ENCODE measurements around the gene C15orf61. TPM values are rescaled to one million over a fixed set of nuclear protein-coding genes. Genes with fewer than 3 reads are reported as not detected.
A peak's percentile ranks its signal among the peaks of the same experiment; 100 is the strongest.

The C15orf61 gene
- total RNA-seq, 1 experiment from 2014 or later, result 4.2 TPM

GRCh38 chr15:67549736-67550135, 28.8 kb downstream of the C15orf61 start:
- DNase-seq (ENCODE audit: low read depth), result no peak

- peak; percentile 34 for DNase-seq (ENCODE audit: low read depth)
Measured at GRCh38 chr15:67550522-67550921, 29.6 kb downstream of the C15orf61 start.

DNA sequence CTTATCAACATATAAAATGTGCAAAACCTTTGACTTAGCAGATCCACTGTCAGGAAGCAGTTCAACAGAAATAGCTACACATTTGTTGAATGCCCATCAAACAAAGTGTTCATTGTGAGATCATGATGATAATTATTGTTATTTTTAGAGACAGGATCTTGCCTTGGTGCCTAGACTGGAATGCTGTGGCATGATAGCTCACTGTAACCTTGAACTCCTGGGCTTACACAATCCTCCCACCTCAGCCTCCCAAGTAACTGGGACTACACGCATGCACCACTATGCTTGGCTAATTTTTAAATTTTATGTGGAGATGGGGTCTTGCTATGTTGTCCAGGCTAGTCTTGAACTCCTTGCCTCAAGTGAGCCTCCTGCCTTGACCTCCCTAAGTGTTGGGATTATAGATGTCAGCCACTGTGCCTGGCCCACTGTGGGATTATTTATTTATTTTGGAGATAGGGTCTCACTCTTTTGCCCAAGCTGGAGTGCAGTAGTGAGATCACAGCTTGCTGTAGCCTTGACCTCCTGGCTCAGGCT, 30.3 kb downstream of the C15orf61 start:
- no peak for DNase-seq (ENCODE audit: low read depth)

GRCh38 chr15:67554580-67554979, 33.6 kb downstream of the C15orf61 start:
- no peak for DNase-seq (ENCODE audit: low read depth)

DNA sequence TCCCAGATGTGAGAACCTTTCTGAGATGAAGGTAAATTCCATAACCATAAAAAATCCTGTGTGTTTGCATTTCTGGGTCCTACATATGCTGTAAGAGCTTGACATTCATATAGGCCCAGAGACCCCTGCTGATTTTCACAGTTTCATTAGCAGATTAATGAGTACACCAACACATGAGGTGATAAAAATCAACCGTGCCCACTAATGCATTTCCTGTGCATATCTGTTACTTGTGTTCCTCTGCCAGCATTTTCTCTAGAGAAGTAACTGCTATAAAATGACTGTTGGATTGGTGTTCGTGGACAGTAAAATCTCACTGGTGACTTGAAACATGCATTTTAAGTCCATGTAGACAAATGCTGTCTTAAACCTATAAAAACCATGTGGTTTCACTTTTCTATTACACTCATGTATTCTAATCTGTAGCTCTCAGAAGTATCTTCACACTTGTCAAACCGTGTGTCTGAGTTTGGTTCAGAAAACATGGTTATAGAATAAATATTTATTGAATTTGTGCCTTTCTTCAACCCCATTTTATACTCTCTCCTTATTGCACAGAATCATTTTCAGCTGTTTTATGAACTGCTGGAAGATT, 36.1 kb downstream of the C15orf61 start:
- DNase-seq (ENCODE audit: low read depth), result no peak

DNA sequence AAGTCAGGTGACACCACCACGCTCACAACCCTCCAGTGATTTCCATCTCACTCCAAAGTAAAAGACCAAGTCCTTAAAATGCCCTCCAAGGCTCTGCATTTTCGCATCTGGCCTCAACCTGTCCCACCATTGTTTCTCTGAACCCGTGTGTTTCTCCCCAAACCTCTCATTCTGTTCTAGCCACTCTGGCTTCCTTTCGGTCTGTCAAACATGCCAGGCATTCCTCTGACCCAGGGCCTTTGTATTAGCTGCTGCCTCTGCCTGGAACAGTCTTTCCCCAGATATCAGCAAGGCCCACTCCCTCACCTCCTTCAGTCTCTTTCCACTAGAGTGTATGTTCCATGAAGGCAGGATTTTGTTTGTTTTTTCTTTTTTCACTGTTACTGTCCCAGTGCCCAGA, 37.6 kb downstream of the C15orf61 start:
- no peak for DNase-seq (ENCODE audit: low read depth)

GRCh38 chr15:67559158-67559557, 38.2 kb downstream of the C15orf61 start:
- DNase-seq (ENCODE audit: low read depth), result no peak

DNA sequence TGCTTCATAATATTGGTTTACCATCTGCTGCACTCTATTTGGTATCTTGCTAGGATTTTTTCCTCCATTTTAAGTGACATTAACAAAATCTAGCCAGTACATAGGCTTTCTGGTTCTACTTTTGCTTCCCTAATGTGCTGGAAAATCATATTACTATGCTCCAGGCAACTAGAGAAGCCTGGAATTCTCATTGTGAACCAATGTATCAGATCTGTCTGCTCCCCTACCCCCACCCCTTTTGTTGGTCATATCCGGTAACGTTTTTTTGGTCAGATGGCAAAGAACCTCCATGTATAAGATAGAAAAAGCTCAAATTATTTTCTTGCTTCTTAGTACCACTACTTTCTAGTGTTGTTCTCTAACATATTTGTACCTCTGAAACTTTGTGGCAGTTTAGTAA, 38.6 kb downstream of the C15orf61 start:
- no peak for DNase-seq (ENCODE audit: low read depth)

DNA sequence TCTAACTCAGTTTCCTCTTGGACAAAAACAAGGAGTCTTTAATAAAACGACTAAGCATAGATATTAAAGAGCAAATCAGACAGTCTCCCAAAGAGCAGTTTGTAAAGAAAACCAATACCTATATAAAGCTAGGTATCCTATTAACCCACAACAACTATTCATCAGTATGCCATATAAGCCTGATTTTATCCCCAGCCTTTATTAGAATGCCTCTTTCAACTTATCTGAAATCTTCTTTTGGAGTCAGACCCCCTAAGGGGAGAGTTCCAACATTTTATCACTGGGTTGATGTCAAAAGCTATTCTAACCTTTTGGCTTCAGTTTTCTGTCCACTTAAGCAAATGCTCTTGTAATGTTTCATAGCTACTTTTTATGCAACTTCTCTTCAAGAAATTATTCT, 39.4 kb downstream of the C15orf61 start:
- no peak for DNase-seq (ENCODE audit: low read depth)

GRCh38 chr15:67563092-67563491, 42.2 kb downstream of the C15orf61 start:
- DNase-seq (ENCODE audit: low read depth), result no peak

DNA sequence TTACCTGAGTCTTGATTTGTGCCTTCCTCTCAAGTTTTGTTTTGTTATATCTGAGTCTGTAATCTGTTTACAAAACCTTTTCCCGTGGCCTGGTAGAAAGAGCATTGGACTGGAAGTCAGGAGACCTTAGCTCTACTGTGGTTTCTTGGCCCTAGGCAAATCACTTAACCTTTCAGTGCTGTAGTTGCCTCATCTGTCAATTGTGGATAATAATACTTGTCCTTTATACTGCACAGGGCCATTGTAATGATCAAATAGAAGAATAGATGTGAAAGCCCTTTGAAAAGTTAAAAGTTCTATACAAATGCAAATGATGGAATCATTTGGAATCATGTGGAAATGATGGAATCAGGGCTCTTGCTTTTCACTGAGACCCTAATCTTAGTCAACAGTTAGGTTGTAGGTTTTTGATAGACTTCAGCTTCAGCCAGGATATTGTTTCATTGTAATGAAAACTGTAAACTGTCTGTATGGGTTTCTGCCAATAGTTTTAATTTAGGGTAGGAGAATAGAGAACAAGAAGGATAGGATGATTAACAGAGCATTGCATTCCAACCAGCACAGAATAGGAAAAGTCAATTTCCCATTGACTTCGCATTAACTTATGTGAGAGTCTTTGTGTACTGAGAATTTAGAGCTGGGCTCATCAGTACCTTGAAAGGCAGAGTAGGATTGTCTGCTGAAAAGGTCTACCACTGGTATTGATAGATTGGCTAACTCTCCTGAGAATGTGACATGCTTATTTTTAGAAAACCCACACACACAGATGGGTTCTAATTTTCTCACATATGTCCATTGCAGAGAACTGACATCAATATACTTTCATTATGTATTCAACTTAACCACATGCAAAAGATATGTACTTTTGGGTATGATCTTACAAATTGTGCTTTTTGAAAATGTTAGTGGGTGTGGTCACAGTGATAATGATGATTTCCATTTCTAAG, 43.4 kb downstream of the C15orf61 start:
- DNase-seq (ENCODE audit: low read depth), result no peak

- DNase-seq (ENCODE audit: low read depth), result no peak
Measured at GRCh38 chr15:67564968-67565345, 44.0 kb downstream of the C15orf61 start.

- DNase-seq (ENCODE audit: low read depth), result no peak
Measured at GRCh38 chr15:67569668-67570067, 48.7 kb downstream of the C15orf61 start.

DNA sequence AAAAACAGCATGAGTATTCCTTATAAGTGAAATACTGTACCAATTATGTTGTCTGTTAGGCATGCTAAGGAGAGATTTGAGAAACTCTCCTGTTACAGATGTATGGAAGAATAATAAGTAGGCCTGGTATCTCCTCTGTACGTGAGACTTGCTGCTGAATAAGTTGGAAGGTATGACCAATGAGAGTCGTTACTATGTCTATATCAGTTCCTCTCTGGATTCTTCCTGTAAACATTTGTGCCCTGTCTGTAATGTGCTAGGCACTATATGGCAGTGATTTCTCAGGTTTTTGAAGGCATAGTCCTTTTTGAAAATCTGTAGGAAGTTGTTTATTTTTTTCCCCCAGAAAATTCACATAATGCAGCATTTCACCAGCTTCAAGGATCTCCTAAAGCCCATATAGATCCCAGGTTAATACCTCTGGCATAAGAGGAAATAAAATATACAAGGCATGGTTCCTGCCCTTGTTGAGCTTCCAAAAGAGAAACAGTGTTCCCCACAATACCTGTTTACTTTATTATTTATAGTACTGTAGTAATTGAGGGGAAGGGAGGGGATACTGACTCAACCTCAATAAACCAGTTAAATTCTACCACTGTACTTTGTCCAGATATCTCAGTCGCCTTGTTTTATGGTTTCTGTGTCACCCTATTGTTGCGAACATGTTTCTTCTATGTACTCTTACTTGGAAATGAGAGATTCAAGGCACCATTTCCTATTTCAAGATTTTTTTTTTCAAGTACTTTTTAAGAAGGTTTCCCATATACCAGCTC, 50.1 kb downstream of the C15orf61 start:
- no peak for DNase-seq (ENCODE audit: low read depth)

DNA sequence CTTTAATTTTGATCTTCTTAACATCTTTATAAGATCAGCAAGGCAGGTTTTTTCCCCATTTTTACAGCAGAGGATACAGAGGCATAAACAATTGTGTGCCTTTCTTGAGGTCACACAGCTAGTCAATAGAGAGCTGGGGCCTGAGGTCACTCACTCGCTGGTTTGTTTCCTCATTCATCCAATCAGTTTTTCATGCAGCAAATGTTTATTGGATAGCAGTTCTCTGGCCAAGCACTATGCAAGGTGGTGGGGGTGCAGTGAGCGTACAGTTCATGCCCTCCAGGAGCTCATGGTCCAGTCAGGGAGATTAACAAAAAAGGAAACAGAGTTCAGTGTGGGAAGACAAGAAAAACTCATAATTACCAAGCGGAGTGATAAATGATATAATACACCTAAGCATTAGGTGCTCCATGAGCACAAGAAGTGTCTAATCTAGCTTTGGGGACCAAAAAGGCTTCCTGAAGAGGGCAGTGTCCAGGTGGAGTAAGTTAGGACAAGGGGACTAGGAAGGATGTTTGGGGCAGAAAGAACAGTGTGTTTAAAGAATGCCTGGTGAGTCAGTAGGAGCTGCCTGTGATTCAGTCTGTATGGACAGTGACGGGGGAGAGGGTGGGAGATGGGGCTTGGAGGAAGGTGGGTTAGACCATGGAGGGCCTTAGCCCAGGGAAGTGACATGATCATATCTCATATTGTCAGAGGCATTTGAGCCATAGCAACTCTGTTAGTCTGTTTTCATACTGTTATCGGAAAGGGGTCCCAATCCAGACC, 50.9 kb downstream of the C15orf61 start:
- DNase-seq (ENCODE audit: low read depth), result no peak

GRCh38 chr15:67573194-67573593, 52.3 kb downstream of the C15orf61 start:
- DNase-seq (ENCODE audit: low read depth), result no peak

DNA sequence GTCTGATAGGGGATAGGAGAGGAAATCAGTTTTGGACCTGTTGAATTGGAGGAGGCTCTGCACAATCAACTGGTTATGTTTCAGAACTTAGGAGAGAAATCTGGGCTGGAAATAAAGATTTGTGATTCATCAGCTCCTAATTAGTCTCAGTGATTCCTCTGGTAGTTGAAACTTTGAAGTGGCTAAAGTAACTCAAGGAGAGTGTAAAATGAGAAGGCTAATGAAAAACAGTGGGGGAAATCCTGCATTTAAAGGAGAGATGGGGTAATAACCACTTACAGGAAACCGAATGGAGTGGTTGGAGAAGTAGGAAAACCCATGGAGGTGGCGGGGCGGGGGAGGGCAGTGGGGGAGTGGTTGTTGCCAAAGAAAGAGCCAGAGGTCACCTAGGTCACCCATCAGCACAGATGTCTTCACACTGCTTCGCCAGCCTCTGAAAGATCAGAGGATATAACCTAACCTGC, 54.1 kb downstream of the C15orf61 start:
- peak; percentile 48 for DNase-seq (ENCODE audit: low read depth)

GRCh38 chr15:67578020-67578600, 57.2 kb downstream of the C15orf61 start:
- no peak for DNase-seq (ENCODE audit: low read depth)

GRCh38 chr15:67579164-67579563, 58.2 kb downstream of the C15orf61 start:
- DNase-seq (ENCODE audit: low read depth), result no peak
